ENCODE data around the gene CATSPER4. TPM values are rescaled to one million over a fixed set of nuclear protein-coding genes. Genes with fewer than 3 reads are reported as not detected.

CATSPER4 gene
- total RNA-seq, 2 experiments from 2014 or later: not detected

- intact Hi-C loops (cut with micrococcal nuclease): loop anchor here (1.0 to 5.0 kb wide), 3 partner anchors 42 to 154 kb away; no protein-coding TSS in a partner anchor
- no peak for DNase-seq
- Mint-ChIP-seq H3K4me3 (peak within 1 kb of the TSS; percentile 83), H3K4me1 (ENCODE audit: low read depth) (peaks cover 21% of the 10 kb centered on the region), H3K27ac (peak within 1 kb of the TSS; percentile 72), H3K36me3 (peaks cover 5% of the 10 kb centered on the region), H3K27me3 (peaks cover 4% of the 10 kb centered on the region), H3K9me3 (no peaks in the 10 kb centered on the region)
- POLR2A ChIA-PET: interaction anchor here (1.3 to 2.2 kb wide), 2 partner anchors 10 to 66 kb away, joined by 3 to 19 read pairs; partner anchors contain the start of gene CEP85
- CTCF ChIA-PET: interaction anchor here (0.8 to 3.1 kb wide), 13 partner anchors 11 to 247 kb away, joined by 3 to 80 read pairs (median 12); partner anchors contain the start of genes CD52, CEP85 and FAM110D
Observed at GRCh38 chr1:26168410-26169197, 21.8 kb upstream of the CATSPER4 start, which contains the start of gene C1orf232. TSS of gene C1orf232 (minus strand) at chr1:26168963. CDS start at chr1:26168499, 464 bp downstream.

GRCh38 chr1:26169198-26169554 lies 21.2 kb upstream of the CATSPER4 start:
- H3K4me3 Mint-ChIP-seq: peak overlapping the region; percentile 83
- H3K27ac Mint-ChIP-seq: no peak overlapping the region
- intact Hi-C loops (cut with micrococcal nuclease): loop anchor here (1.0 to 5.0 kb wide), 3 partner anchors 42 to 153 kb away; no protein-coding TSS in a partner anchor
- no peaks in the 10 kb centered on the region for H3K27me3 Mint-ChIP-seq
- peaks cover 21% of the 10 kb centered on the region for H3K4me1 Mint-ChIP-seq (ENCODE audit: low read depth)
- CTCF ChIA-PET: interaction anchor here (0.6 to 3.1 kb wide), 52 partner anchors 10 to 498 kb away, joined by 3 to 80 read pairs (median 4); partner anchors contain the start of genes CD52, CEP85, DHDDS and FAM110D
- peaks cover 5% of the 10 kb centered on the region for H3K36me3 Mint-ChIP-seq
- H3K9me3 Mint-ChIP-seq: no peaks in the 10 kb centered on the region
- DNase-seq: no peak
- POLR2A ChIA-PET: interaction anchor here (1.1 to 2.2 kb wide), 3 partner anchors 9 to 65 kb away, joined by 3 to 19 read pairs (median 4); partner anchors contain the start of gene CEP85

DNA sequence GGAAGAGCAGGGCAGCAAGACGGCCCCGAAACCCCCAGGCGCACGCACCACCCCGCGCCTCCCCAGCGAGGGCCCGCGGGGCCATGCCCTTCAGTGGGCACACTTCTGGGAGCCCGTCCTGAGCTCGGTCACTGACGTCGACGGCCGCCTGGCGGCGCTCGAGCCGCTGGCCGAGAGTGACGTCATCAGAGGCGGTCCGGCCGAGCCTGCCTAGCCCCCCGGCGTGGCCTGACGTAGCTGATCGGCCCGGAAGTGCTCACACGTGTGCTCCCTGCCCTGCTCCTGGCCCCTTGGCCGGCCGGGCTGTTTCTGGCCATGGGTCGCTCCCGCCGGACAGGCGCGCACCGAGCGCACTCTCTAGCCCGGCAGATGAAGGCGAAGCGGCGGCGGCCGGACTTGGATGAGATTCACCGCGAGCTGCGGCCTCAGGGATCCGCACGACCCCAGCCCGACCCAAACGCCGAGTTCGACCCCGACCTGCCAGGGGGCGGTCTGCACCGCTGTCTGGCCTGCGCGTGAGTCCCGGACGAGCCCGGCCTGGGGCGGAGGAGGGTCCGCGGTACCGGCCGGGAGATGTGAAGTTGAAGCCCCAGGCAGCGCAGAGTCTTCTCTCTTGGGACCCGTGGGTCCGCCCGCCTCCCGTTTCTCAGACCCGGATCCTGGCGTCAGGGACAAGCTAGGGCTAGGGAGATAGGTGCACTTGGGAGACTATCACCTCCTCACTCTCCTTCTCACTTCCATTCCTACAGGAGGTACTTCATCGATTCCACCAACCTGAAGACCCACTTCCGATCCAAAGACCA lies 20.5 kb upstream of the CATSPER4 start, which contains the start of gene ZNF593:
TSS of gene ZNF593 (plus strand) at position 240 of the 803 bp plus-strand sequence. CDS start at position 316, 76 bp downstream.
- Mint-ChIP-seq H3K27ac (peak within 1 kb of the TSS; percentile 72), H3K36me3 (peaks cover 5% of the 10 kb centered on the region), H3K4me1 (ENCODE audit: low read depth) (peaks cover 17% of the 10 kb centered on the region), H3K27me3 (no peaks in the 10 kb centered on the region), H3K9me3 (no peaks in the 10 kb centered on the region), H3K4me3 (peak within 1 kb of the TSS; percentile 83)
- ChIA-PET CTCF (interaction anchor here (0.6 to 3.1 kb wide), 64 partner anchors 9 to 1826 kb away, joined by 3 to 80 read pairs (median 4); partner anchors contain the start of genes CD52, CEP85, DHDDS and FAM110D), POLR2A (interaction anchor here (1.0 to 2.2 kb wide), 4 partner anchors 9 to 115 kb away, joined by 3 to 19 read pairs (median 4); partner anchors contain the start of gene CEP85)
- DNase-seq: peak; percentile 94
- intact Hi-C loops (cut with micrococcal nuclease): loop anchor here (1.0 to 5.0 kb wide), 3 partner anchors 43 to 152 kb away; no protein-coding TSS in a partner anchor

DNA sequence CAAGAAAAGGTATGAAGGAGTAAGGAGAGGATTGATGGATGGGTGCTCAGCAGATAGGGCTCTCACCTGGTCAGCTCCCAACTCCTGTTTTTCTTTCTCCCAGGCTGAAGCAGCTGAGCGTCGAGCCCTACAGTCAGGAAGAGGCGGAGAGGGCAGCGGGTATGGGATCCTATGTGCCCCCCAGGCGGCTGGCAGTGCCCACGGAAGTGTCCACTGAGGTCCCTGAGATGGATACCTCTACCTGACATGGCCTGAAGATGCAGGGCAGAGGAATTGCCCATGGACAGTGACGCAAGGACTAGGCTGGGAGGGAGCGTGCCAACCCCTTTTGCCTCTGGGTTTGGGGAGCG lies 20.0 kb upstream of the CATSPER4 start:
- H3K9me3 Mint-ChIP-seq: no peaks in the 10 kb centered on the region
- peaks cover 5% of the 10 kb centered on the region for H3K36me3 Mint-ChIP-seq
- no peaks in the 10 kb centered on the region for H3K27me3 Mint-ChIP-seq
- H3K4me1 Mint-ChIP-seq (ENCODE audit: low read depth): peaks cover 17% of the 10 kb centered on the region
- POLR2A ChIA-PET: interaction anchor here (1.0 to 2.2 kb wide), 2 partner anchors 64 to 115 kb away, joined by 4 to 19 read pairs; partner anchors contain the start of gene CEP85
- CTCF ChIA-PET: interaction anchor here (0.7 to 3.1 kb wide), 31 partner anchors 10 to 1827 kb away, joined by 3 to 80 read pairs (median 6); partner anchors contain the start of genes CD52, CEP85, FAM110D and MTFR1L
- no peak for DNase-seq
- peak overlapping the region; percentile 72 for H3K27ac Mint-ChIP-seq
- intact Hi-C loops (cut with micrococcal nuclease): no loop called here
- H3K4me3 Mint-ChIP-seq: peak overlapping the region; percentile 83

- DNase-seq: no peak
- no peak within 1 kb of the TSS for H3K27ac Mint-ChIP-seq
- ChIA-PET POLR2A (interaction anchor here (1.0 to 1.2 kb wide), 2 partner anchors 62 to 64 kb away, joined by 3 to 4 read pairs; partner anchors contain the start of gene CEP85), CTCF (interaction anchor here (1.0 to 1.6 kb wide), 5 partner anchors 26 to 192 kb away, joined by 3 to 9 read pairs (median 3); partner anchors contain the start of gene CEP85)
- no peaks in the 10 kb centered on the region for H3K9me3 Mint-ChIP-seq
- H3K4me3 Mint-ChIP-seq: peak within 1 kb of the TSS; percentile 83
- intact Hi-C loops (cut with micrococcal nuclease): no loop called here
- H3K4me1 Mint-ChIP-seq (ENCODE audit: low read depth): peaks cover 15% of the 10 kb centered on the region
- H3K27me3 Mint-ChIP-seq: no peaks in the 10 kb centered on the region
- H3K36me3 Mint-ChIP-seq: peaks cover 5% of the 10 kb centered on the region
Observed at GRCh38 chr1:26171084-26172072, 19.0 kb upstream of the CATSPER4 start, which contains the start of gene ZNF593OS. TSS of gene ZNF593OS (minus strand) at chr1:26171832. CDS start at chr1:26171661, 171 bp downstream.

DNA sequence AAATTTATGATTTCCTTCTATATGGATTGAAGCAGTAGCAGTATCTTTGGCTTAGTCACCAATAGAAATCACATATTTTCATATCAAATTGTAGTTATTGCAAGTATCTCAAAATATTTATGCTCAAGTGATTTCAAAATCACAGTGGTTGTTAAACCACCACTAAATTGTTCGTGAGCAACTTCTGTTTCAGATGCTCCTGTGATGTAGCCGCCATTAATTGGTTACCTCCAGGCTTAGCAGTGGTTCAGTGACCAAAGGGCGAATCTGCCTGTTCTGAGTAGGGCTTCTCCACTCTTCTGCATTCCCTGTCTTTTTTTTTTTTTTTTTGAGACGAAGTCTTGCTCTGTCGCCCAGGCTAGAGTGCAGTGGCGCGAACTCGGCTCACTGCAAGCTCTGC lies 15.1 kb upstream of the CATSPER4 start:
- Mint-ChIP-seq H3K4me1 (ENCODE audit: low read depth) (peaks cover 13% of the 10 kb centered on the region), H3K4me3 (no peak overlapping the region), H3K27me3 (no peaks in the 10 kb centered on the region), H3K27ac (no peak overlapping the region), H3K36me3 (peaks cover 5% of the 10 kb centered on the region), H3K9me3 (no peaks in the 10 kb centered on the region)
- DNase-seq: no peak
- POLR2A ChIA-PET: interaction anchor here (0.6 kb wide), 1 partner anchor 17 kb away, joined by 3 read pairs; no protein-coding TSS in a partner anchor
- CTCF ChIA-PET: no interaction called here
- intact Hi-C loops (cut with micrococcal nuclease): no loop called here

DNA sequence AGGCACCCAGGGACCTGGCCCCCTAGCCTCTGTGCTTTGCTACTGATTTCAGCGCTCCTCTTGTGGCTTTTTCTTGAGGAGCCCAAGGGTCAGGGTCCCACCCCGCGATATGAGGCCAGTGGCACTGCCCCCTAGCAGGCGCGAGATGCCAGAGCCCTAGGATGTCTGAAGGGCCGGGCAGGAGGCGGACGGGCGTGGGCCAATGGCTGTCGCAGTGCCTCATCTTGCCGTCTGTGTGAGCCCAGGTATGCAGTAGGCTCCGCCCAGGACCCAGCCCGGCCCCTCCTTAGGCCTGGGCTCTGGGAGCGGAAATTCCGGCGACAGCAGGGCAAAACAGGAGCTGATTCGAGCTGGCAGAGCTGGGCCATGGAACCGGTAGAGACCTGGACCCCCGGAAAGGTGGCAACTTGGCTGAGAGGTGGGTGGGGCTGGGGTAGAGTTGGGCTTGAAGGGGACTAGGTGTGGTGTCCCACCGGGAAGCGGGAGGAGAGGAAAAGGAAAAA lies 13.2 kb upstream of the CATSPER4 start, which contains the start of gene CNKSR1:
TSS of gene CNKSR1 (plus strand) at position 310 of the 503 bp plus-strand sequence. CDS start at position 367, 57 bp downstream.
- CTCF ChIA-PET: interaction anchor here (3.0 kb wide), 1 partner anchor 32 kb away, joined by 9 read pairs; no protein-coding TSS in a partner anchor
- no peak within 1 kb of the TSS for H3K27ac Mint-ChIP-seq

GRCh38 chr1:26180010-26180506 lies 10.3 kb upstream of the CATSPER4 start:
- ChIA-PET POLR2A (no interaction called here), CTCF (interaction anchor here (1.6 kb wide), 1 partner anchor 54 kb away, joined by 7 read pairs; the partner anchor contains the start of gene CEP85)
- H3K4me1 Mint-ChIP-seq (ENCODE audit: low read depth): peaks cover 5% of the 10 kb centered on the region
- no peaks in the 10 kb centered on the region for H3K9me3 Mint-ChIP-seq
- H3K4me3 Mint-ChIP-seq: no peak overlapping the region
- no peaks in the 10 kb centered on the region for H3K36me3 Mint-ChIP-seq
- no peaks in the 10 kb centered on the region for H3K27me3 Mint-ChIP-seq
- no peak overlapping the region for H3K27ac Mint-ChIP-seq
- intact Hi-C loops (cut with micrococcal nuclease): no loop called here
- DNase-seq: no peak

More for the DNA sequence above, 13.2 kb upstream of the CATSPER4 start, which contains the start of gene CNKSR1:
- Mint-ChIP-seq H3K4me1 (ENCODE audit: low read depth) (peaks cover 5% of the 10 kb centered on the region), H3K27me3 (no peaks in the 10 kb centered on the region), H3K4me3 (peak within 1 kb of the TSS; percentile 56), H3K9me3 (no peaks in the 10 kb centered on the region), H3K36me3 (peaks cover 2% of the 10 kb centered on the region)
- POLR2A ChIA-PET: interaction anchor here (0.8 kb wide), 1 partner anchor 75 kb away, joined by 3 read pairs; no protein-coding TSS in a partner anchor
- intact Hi-C loops (cut with micrococcal nuclease): no loop called here
- no peak for DNase-seq

- Mint-ChIP-seq H3K27me3 (no peaks in the 10 kb centered on the region), H3K9me3 (no peaks in the 10 kb centered on the region), H3K27ac (no peak overlapping the region), H3K4me3 (no peak overlapping the region), H3K4me1 (ENCODE audit: low read depth) (peaks cover 5% of the 10 kb centered on the region), H3K36me3 (no peaks in the 10 kb centered on the region)
- intact Hi-C loops (cut with micrococcal nuclease): no loop called here
- ChIA-PET POLR2A (no interaction called here), CTCF (interaction anchor here (0.6 to 1.6 kb wide), 2 partner anchors 52 to 140 kb away, joined by 3 to 7 read pairs; partner anchors contain the start of gene CEP85)
- DNase-seq: no peak
Observed at GRCh38 chr1:26181586-26182382, 8.6 kb upstream of the CATSPER4 start.
